Coronary artery (tissue), 2 donors: Measurements from ENCODE around the gene HHIPL2.
"Not testable (repeated sequence)": the region's sequence is repeated elsewhere in the genome, so short reads cannot be mapped to it uniquely, and the experiment has no call there.

ENCODE experiments used
- DNase-seq: peaks from one replicate; pipeline ENCODE4 v3.0.0-alpha.2; 2017; ENCODE audit warnings: low spot score
- H3K27ac ChIP-seq, 2 donors: fragments of 200-600 bp; sonication (generic); one replicate each; pipeline ENCODE4 v1.5.1; 2016 to 2019
- H3K4me3 ChIP-seq: fragments of 200-600 bp; sonication (generic); 2 replicates; pipeline ENCODE4 v1.5.1; 2016; ENCODE audit warnings: mild to moderate bottlenecking, moderate library complexity
- CTCF ChIP-seq: fragments of 200-600 bp; sonication (generic); IDR thresholded peaks from one replicate; pipeline ENCODE4 v1.5.1; 2019; ENCODE audit warnings: antibody characterized with exemption

The HHIPL2 gene

GRCh38 chr1:222525951-222526350 lies 22.0 kb downstream of the HHIPL2 start:
- DNase-seq = no peak
- Histone ChIP-seq H3K4me3 (no peak overlapping the region), H3K27ac (no peak overlapping the region)
- TF ChIP-seq CTCF = no peak

- no peak overlapping the region for H3K27ac ChIP-seq
- H3K4me3 ChIP-seq = no peak overlapping the region
- TF ChIP-seq CTCF = no peak
- no peak for DNase-seq
Measured at GRCh38 chr1:222523852-222524251, 24.1 kb downstream of the HHIPL2 start.

GRCh38 chr1:222522105-222522915 lies 25.6 kb downstream of the HHIPL2 start:
- no peak for DNase-seq
- Histone ChIP-seq H3K27ac (no peak overlapping the region), H3K4me3 (no peak overlapping the region)
- TF ChIP-seq CTCF = no peak

- no peak for DNase-seq
- Histone ChIP-seq H3K27ac (no peak overlapping the region), H3K4me3 (no peak overlapping the region)
- no peak for TF ChIP-seq CTCF
Measured at GRCh38 chr1:222521299-222522104, 26.4 kb downstream of the HHIPL2 start.

GRCh38 chr1:222489496-222489895 lies 58.4 kb downstream of the HHIPL2 start:
- H3K27ac ChIP-seq, H3K4me3 ChIP-seq, DNase-seq: not testable (repeated sequence)

GRCh38 chr1:222487774-222488173 lies 60.1 kb downstream of the HHIPL2 start:
- not testable (repeated sequence) for H3K27ac ChIP-seq, DNase-seq, H3K4me3 ChIP-seq

GRCh38 chr1:222484005-222484404 lies 63.9 kb downstream of the HHIPL2 start:
- not testable (repeated sequence) for H3K27ac ChIP-seq, DNase-seq, H3K4me3 ChIP-seq

GRCh38 chr1:222479567-222479966 lies 68.3 kb downstream of the HHIPL2 start:
- not testable (repeated sequence) for H3K27ac ChIP-seq, DNase-seq, H3K4me3 ChIP-seq

- DNase-seq = not testable (repeated sequence)
Measured at GRCh38 chr1:222476436-222476835, 71.5 kb downstream of the HHIPL2 start.

GRCh38 chr1:222473717-222474116 lies 74.2 kb downstream of the HHIPL2 start:
- not testable (repeated sequence) for DNase-seq, H3K4me3 ChIP-seq, H3K27ac ChIP-seq

More at GRCh38 chr1:222476436-222476835, 71.5 kb downstream of the HHIPL2 start:
- H3K27ac ChIP-seq, H3K4me3 ChIP-seq: not testable (repeated sequence)

GRCh38 chr1:222472776-222473540 lies 74.9 kb downstream of the HHIPL2 start:
- DNase-seq, H3K4me3 ChIP-seq, H3K27ac ChIP-seq: not testable (repeated sequence)
